Stromal cell of bone marrow (primary cell): ENCODE results near the gene DISP2.

Experiments used
- DNase-seq: peaks from one replicate; pipeline ENCODE4 v3.0.0-alpha.2; 2012; ENCODE audit warnings: low read depth

The DISP2 gene

DNA sequence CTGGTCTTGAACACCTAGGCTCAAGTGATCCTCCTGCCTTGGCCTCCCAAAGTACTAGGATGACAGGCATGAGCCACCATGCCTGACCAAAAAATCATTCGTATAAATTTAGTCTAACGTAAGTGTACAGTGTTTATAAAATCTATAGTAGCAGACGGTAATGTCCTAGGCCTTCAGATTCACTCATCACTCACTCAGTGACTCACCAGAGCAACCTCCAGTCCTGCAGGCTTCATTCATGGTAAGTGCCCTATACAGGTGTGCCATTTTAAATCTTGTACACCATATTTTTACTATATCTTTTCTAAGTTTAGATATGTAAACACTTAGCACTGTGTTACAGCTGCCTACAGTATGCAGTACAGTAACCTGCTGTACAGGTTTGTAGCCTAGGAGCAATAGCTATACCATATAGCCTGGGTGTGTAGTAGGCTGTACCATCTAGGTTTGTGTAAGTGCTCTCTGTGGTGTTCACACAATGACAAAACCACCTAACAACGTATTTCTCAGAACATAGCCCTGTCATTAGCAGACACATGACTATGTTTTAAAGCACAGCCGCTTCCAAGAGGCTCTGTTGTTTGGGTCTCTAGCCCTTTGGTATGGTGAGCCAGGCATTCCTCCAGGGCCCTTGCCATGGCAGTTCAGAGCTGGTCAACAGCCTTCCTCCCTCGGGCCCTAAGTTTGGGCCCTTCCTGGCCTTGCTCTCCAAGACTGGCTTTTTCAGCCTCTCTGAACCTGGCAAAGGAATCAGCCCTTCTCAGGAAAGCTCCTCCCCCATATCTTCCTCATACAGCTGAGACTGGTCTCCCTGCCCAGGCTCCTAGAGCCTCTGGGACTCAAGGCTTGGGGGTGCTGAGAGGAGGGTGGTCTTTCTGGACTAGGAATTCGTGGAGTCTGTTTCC lies 15.4 kb upstream of the DISP2 start:
- DNase-seq: no peak

DNA sequence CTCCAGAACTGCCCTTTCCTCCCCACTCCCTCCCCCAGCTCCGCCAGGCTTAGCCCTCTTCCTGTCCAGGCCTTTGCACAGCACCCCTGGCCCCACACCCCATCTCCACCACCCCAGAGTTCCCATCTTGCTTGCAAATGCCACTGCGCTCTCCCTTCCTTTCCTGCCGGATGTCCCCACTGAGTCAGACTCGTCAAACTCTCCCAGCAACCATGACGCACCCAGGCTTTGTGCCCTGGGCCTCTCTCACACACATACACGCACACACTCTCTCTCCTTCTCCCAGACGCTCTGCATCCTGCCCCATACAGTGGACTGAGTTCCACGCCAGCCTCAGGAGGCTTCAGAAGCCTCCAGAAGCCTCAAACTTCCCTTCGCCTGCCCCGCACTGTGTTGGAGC lies 14.5 kb upstream of the DISP2 start:
- peak; percentile 63 for DNase-seq

DNA sequence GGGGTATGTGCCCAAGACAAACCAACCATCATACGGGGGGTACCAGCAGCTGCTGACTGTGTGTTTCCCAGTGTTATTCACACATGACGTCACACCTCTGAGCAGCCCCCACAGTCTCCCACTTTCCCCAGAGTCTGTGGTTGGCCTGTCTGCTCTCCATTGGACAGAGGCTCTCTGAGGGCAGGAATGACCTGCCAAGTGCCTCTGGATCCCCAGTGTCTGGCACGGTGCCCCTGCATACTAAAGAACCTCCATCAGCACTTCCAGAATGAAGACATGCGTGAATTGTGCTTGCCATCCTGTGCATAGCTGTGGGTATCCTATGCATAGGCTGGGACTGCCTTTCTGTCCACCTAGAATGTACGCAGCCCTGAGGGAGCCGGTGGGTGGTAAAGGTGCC lies 13.8 kb upstream of the DISP2 start:
- DNase-seq: no peak

DNA sequence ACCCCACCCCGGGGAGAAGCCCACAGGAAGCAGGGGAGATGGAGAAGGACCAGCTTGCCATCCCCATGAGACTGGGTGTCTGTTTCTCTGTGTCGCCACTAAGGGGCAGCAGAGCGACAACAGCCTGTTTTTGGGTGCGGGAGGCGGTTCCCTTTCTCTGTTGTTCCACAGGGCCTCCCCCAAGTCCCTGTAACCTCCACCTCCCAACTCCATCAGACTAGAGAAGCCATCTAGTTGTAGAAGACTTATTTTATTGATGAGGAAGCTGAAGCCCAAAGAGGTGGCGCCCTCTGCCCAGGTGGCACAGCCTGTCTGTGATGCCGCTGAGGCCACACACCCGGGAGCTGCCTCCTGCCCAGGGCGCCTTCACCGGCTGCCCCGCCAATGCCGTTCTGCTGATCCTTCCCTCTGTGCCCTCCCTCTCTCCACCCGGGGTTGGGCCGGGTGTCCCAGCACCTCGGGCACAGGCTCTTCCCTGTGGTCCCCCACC lies 13.3 kb upstream of the DISP2 start:
- no peak for DNase-seq

DNA sequence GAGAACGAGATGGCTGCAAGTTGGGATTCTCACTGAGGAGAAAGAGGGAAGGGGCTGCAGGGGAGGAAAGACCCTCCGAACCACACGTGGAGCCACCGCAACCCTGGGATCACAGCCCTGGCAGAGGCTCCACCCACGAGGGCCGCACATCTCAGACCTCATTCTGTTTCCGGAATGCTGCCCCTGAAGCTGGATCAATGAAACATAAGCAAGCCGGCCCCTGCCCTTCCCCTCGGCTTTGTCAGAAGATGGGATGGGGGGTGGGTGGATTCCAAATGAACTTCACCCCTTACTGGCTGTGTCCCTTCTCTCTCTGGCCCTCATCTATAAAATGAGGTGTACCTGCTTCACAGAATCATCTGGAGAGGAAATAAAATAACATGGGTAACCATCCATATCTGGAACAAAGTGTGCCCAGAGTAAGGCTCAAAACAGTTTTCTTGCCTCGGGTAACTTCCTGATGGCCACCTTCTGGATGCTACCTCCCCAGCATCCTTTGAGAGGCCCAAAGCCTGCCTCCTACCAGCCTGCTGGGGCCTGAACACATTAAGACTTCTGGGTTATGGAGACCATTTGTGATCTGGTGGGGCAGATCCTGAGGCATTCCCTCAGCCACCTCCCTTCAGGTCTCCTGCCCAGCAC lies 12.7 kb upstream of the DISP2 start:
- no peak for DNase-seq

DNA sequence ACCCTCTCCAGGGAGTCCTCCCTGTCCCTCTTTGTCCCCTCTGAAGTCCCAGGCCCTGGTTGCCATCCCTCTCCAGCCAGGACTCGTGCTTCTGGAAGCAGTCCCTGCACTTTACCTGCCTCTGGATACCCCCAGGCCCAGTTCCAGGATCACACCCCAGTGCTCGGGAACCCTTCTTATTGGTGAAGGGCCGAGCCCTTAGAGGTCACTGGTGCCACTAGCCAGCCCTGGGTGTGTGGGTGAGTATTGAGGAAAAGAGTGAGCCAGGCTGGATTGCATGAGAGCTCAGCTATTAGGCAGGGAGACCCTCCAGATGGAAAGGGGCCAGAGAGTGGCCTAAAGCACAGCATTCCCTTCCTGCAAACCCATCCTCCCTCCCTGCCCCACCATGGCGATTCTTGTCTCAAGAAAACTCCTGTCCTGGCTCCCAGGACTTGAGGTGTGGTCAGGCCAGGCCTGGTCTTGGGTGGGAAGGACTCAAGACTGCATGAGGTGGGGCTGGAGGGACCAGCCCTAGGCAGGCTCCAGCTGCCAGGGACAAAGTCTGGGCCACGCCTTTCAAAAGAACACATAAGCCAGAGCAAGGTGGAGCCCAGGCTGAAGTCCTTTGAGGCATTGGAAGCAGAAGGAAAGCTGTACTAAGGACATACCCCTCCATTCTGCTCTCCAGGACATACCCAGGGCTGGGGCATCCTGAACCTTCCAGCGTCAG lies 12.0 kb upstream of the DISP2 start:
- no peak for DNase-seq

DNA sequence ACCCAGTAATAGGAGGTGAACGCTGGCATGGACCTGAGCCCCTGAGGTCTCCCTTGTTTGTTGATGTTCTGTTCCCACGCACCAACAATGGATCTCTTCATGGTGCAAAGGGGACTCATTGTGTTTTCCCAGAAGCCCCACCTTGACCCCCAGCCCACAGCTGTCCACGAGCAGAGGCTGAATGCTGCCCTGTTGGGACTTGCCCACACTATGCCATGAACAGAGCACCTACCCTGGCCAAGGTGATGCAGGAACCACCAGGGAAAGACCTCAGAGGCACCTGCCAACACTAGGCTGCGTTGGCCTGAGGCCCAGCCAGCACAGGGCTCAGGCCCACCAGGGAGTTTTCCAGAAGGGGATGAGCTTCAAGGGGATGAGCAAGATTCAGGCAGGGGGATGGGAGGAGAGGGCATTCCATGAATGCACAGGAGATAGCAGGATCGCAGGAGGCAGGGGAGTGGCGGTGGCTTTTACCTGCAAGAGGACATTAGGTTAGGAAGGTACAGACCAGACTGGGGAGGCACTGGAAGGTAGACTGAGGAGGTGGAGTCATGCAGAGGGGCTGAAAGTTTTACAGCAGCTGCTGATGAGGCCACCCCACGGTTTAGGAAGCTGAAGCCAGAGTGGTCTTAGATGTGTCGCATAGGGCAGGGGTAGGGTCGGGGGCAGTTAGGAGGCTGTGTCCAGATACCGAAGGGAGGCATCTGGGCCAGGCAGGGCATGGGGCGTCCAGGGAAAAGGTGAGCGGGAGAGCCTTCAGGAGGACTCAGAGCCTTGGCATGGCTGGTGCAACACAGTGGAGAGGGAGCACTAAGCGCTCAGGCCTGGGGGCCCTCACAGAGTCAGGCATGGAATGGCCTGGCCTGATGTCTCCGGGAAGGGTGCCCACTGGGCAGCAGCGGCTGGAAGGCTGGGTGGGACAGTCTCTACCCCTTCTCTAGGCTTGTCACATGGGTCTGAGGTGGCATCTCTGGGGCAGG lies 11.2 kb upstream of the DISP2 start:
- DNase-seq: no peak

DNA sequence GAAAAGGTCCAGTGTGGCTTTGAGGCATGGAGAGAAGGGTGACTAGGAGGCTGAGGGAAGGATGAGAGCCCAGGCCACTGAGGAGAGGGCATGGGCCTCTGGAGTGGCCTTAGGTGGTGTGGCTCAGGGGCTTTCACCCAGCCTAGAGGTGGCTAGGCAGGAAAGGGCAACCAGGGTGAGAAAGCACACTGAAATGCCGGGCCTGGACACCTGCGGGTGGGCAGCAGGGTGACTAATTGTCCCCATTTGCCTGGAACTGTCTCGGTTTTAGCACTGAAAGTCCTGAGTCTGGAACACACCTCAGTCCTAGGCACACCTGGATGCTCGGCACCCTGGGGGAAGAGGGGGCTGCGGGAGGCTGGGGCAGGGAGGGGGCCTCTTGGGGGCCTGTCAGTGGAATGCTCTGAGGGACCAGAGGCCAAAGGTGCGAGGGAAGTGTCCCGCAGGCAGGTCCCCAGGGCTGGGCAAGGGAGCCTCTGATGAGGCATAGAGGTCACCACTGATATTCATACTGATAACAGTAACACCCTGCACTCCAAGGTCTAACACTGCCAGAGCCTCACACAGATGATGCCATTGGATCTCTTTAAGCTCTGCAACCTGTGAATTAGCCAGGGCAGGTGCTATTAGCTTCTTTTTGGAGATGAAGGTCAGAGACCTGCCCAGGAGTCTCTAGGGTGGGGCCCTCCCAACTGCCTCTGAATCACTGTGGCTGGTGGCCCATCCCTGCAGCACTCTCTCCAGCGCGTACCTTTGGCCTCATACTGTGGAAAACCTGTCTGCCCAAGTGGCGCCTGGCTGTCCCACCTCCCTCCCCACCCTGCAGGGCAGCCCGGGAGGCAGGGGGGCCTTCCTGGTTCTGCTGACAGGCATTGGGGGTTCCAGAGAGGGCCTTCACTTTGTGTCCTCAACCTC lies 10.2 kb upstream of the DISP2 start:
- DNase-seq: no peak

DNA sequence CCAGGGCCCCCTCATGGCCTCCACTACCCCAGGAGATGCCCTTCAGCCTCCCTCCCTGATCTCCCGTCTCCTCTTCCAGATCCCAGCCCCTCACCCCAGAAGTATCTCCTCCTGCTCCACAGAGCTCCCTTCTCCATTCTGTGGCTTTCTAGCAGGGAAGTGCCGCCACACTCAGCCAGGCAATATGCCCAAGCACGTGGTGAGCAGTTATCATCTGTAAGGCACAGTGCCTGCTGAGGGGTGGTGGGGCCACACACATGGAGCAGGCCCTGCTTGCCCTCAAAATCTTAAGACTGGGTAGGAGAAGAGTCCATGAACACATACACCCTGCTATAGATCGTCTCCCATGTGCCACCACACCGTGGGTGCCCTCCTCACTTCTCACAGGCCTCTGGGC lies 9.5 kb upstream of the DISP2 start:
- no peak for DNase-seq

DNA sequence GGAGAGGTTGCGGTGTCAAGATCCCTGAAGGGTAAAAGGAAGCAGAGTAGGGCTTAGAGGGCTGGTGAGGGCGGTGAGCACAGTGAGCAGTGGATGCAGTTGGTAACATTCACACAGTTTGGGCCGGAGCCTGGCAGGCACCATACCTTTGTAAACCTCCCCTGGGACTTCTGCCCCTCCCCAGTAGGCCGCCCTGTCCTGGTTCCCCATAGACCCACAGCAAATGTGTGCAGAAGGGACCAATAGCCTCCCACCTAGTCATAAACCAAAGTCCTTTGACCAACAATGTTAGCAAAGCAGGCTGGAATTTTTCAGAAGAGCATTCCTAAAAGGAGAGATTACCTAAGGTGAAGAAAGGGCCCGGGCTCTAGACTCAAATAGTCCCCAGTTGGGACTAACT lies 8.9 kb upstream of the DISP2 start:
- DNase-seq: no peak

DNA sequence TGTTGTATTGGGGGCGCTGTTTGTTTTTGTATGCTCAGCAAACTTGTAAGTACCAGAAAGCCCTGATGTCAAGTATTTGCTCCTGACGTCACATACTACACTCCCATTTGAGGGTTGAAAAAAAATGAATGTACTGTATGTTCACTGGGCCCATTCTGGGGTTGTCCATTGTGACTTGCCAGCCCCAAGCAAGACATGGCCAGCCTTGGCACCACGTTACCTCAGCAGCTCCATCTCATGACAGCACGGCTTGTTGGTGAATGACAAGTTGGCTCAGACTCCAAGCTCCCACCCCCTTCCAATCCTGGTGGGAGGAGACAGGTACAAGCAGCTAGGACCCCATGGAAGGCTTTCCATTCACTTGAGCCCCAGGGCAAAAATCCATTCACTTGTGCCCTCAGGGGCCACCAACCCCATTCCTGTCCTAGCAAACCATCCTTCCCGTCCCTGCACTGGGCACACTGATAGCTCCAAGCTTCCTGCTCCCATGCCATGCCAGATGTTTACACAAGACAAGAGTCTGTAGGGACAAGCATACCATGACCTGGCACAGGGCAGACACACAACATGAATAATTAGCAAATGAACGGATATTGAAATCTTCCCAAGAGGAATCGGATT lies 5.6 kb upstream of the DISP2 start:
- no peak for DNase-seq

DNA sequence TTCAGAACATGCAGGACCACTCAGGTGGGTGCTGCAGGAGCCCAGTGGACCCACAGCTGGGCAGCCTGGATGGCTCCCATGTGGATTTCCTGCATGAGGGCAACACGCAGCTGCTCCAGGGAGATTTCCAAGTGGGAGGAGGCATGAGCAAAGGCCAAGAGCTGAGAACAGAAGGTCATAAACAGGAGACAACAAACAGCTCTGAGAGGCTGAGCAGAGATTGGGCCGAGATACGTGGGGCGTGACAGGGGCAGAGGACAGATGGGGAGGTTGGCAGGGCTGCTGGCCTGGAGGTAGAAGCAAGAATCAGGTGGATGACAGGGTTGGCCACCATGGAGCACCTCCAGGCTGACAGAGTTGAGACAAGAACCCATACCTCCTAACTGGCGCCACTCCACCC lies 4.3 kb upstream of the DISP2 start:
- no peak for DNase-seq

DNA sequence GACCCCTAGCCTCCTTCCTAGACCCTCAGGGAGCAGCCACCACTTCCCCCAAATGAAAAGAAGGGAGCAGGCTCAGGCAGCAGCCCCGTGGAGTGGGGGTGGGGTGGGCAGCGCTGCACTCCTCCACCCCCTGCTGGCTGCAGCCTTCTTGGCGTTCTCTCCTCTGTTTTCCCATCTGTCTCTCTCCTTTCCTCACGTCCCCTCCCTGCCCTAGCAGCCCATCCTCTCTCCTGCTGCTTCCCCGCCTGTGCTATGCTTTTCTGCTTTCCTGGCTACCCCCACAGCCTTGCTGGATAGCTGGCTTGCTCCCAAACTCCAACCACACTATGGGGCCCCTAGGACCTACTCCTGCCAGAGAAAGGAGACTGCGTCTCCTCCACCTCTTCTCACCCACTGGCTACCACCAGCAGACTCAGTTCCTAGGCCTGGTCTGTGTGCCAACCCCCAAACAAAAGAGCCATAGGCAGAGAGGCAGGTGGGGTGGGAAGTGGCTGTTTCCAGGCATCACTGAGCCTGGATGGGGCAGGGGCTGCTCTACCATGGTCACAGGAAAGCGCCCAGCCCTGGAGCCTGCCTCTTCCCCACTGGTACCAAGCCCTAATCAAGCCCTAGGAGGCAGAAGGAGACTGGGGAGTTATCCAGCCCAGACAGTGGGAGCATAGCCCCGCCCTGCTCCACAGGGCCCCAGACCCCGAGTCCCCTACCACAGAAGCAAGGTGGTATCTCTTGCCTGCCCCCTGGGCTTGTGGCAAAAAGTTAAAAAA lies 3.4 kb upstream of the DISP2 start:
- no peak for DNase-seq

DNA sequence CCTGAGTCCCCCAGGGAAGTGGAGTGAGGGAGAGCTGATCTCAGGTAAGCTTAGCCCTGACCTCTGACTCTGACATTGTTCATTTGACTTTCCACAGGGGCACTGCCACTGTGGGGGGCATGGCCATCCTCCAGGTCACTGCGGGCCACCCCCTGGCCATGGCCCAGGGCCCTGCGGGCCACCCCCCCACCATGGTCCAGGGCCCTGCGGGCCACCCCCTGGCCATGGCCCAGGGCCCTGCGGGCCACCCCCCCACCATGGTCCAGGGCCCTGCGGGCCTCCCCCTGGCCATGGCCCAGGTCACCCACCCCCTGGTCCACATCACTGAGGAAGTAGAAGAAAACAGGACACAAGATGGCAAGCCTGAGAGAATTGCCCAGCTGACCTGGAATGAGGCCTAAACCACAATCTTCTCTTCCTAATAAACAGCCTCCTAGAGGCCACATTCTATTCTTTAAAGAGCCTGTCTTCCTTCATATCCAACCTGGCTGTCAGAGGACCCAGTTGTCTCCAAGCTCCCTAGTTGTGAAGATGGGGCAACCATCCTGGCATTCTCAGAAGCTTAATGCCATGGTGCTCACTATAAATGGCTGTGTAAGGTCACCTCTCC lies 1.9 kb upstream of the DISP2 start:
- DNase-seq: no peak

DNA sequence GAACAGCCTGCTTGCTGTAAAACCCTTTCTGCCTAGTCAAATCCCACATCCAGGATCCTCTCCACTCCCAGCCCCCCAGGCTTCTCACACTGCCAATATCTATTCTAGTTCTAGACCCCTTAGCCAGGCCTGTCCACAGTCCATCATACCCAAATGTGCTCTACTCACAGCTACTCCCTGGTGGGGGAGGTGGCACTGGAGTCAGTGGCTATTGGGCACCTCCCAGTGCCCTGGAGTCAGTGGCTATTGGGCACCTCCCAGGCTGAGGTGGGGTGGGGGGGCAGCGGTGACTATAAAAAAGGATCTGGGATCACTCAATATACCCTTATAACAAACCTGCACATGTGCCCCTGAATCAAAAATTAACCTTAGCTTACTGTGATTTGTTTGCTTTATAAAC lies 773 bp upstream of the DISP2 start:
- DNase-seq: no peak

DNA sequence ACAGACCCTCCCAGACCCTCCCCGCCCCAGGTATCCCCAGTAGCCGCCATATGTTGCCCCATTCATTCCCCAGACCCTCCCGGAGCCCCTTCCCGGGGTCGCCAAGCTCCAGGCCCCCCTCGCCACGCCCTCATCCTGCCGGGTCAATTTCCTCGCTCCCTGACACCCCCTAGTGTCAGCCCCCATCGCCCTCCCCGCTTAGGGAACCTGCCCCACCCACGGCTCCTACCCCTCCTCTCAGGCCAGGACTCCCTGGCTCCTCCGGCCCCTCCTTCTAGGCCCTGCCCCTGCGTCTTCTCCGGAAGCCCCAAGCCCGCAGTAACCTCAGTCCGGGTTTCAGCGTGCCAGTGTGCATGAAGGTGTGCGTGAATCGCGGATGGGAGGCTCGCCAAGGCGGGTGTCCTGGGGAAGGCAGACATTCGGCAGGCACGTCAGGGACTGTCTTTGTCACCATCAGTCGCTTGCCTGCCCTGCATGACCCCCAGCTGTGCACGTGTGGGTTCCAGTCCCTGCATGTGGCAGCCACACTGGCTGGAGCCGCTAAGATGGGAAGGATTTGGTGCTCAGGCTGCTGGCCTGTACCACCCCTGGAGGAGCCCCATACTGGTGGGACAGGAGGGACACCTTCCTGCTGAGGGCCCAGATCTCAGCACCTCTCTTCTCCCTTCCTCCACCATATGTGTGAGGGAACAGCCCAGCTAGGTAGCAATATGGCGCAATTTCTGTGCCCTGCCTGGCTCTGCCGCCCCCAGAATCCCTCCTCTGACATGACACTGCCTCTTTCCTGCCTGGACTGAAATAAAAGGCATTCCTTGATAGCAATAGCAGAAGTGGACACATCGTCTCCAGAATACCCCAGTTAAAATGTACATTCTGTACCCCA lies 693 bp downstream of the DISP2 start:
- no peak for DNase-seq

DNA sequence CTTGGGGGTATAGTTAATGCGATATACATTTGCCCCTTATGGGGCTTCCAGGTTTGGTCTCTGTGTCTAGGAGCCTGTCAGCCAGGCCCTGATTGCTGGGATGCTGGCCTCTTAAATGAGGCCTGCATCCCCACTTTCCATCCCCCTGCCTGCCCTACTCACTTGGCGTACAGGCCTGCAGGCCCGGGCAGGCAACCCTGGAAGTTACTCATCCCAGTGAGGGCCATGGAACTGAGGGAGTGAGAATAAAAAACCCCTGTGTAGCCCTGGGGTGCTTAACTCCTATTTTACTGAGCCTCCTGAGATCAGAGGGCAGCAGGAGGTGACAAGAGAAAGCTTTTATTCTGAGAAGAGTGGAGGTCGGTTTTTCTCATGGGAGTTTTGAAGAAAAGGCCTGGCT lies 2.0 kb downstream of the DISP2 start:
- DNase-seq: no peak

DNA sequence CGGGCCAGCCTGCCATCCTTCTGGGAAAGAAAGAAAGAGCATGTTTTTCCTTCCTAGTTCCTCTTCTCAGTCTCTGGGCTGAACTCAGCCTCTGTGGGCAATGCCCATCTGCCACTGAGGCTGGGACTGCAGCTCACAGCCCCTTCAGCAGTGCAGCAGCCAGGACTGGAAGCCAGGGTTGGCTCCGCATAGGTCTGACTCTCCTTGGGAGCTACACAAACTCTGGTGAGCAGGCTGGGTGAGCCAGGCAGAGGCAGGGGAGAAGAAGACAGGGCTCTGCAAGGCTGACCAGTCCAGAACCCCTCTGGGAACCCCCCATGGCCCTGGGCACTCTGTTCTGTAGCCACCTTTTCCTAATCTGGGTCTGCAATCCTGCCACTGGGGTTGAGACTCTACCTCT lies 3.6 kb downstream of the DISP2 start:
- DNase-seq: no peak
